ENCODE results near the gene MADD.

The MADD gene

GRCh38 chr11:47269002-47269828 lies 718 bp upstream of the MADD start:
- H3K27ac ChIP-seq (replicated peaks): peak overlapping the region; percentile 97
- peak; percentile 96 to 97 for DNase-seq (ENCODE audit: low read depth in 1 of 2, low spot score in 1 of 2)
- H3K4me3 ChIP-seq (replicated peaks; ENCODE audit: insufficient read depth, low read length): peak overlapping the region; percentile 87
- TF ChIP-seq CTCF (IDR thresholded peaks at IDR 0.05; ENCODE audit: insufficient read depth, low read length) (no peak), SPI1 (IDR thresholded peaks at IDR 0.05; ENCODE audit: borderline replicate concordance, low read depth) (peak; percentile 99), GABPA (IDR thresholded peaks at IDR 0.05; ENCODE audit: low read depth) (peak; percentile 46), REST (IDR thresholded peaks at IDR 0.05; ENCODE audit: insufficient replicate concordance, low read depth) (peak; percentile 49), POLR2AphosphoS5 (IDR thresholded peaks at IDR 0.05; ENCODE audit: low read depth) (peak; percentile 83)
- H3K27me3 ChIP-seq (ENCODE audit: insufficient read depth, poor library complexity, severe bottlenecking): no peaks in the 10 kb centered on the region

GRCh38 chr11:47270331-47271271 lies 668 bp downstream of the MADD start:
- peak in 1 of 2 experiments; percentile 49 for DNase-seq (ENCODE audit: low read depth in 1 of 2, low spot score in 1 of 2)

DNA sequence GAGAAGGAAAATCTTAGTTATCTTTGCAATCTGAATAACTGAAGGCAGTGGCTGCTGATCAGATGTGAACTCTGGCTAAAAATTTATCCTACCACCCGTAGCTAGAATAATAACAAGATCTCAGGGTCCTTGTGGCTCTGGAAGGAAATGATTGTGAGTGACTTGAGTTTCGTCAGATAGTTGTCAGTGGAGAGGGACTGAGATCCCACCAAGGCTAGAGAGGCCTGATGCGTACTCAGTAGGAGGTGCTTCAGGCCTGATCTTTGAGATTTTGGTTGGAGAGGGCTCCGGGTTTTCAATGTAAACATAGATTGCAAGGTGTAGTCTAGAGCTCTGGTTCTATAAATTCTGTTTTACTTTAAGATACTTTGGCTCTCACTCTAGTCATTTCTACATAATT lies 1.4 kb downstream of the MADD start:
- TF ChIP-seq POLR2AphosphoS5 (IDR thresholded peaks at IDR 0.05; ENCODE audit: low read depth) (no peak), GABPA (IDR thresholded peaks at IDR 0.05; ENCODE audit: low read depth) (no peak), CTCF (IDR thresholded peaks at IDR 0.05; ENCODE audit: insufficient read depth, low read length) (no peak), REST (IDR thresholded peaks at IDR 0.05; ENCODE audit: insufficient replicate concordance, low read depth) (no peak), SPI1 (IDR thresholded peaks at IDR 0.05; ENCODE audit: borderline replicate concordance, low read depth) (no peak)
- H3K27me3 ChIP-seq (ENCODE audit: insufficient read depth, poor library complexity, severe bottlenecking): no peaks in the 10 kb centered on the region
- H3K27ac ChIP-seq (replicated peaks): peak overlapping the region; percentile 37
- no peak for DNase-seq (ENCODE audit: low read depth in 1 of 2, low spot score in 1 of 2)
- H3K4me3 ChIP-seq (replicated peaks; ENCODE audit: insufficient read depth, low read length): peak overlapping the region; percentile 87; the same call in 1 of the 2 replicates

More at GRCh38 chr11:47270331-47271271, 668 bp downstream of the MADD start:
- Histone ChIP-seq H3K27me3 (ENCODE audit: insufficient read depth, poor library complexity, severe bottlenecking) (no peaks in the 10 kb centered on the region), H3K27ac (replicated peaks) (peak overlapping the region; percentile 97), H3K4me3 (replicated peaks; ENCODE audit: insufficient read depth, low read length) (peak overlapping the region; percentile 87)
- TF ChIP-seq REST (IDR thresholded peaks at IDR 0.05; ENCODE audit: insufficient replicate concordance, low read depth) (peak; percentile 70), POLR2AphosphoS5 (IDR thresholded peaks at IDR 0.05; ENCODE audit: low read depth) (no peak), SPI1 (IDR thresholded peaks at IDR 0.05; ENCODE audit: borderline replicate concordance, low read depth) (no peak)
